ENCODE results near the gene SV2C.

The SV2C gene

DNA sequence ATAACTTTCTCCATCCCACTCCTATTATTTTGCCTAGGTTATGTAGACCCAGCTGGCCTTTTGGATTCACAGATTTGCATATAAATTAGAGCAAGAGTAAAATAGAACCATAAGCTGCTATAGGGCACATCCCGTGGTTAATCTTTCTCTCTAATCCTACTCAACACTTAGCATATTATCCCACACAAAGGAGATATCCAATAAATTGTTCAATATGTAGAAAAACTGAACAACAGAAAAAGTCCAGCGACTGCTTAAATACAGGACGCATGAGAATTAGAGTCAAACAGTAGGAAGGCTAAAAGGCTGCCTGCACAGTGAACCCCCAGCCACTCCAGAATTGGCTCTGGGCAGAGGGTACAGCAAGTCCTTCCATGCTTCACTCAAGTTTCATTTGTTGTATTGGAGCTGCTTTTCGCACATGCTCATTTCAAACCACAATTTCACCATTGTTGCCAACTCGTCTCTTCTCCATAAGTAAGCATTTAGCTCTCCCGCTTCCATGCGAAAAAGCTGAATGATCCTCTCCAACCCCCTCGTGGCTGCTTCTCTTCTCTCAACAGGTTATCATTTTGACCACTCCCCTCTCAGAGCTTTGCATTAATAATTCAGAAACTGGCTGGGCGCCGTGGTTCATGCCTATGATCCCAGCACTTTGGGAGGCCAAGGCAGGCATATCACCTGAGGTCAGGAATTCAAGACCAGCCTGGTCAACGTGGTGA, 305.8 kb downstream of the SV2C start:
- DNase-seq = no peak

GRCh38 chr5:76389513-76390154, 306.5 kb downstream of the SV2C start:
- DNase-seq = no peak

GRCh38 chr5:76391014-76391413, 307.8 kb downstream of the SV2C start:
- DNase-seq = no peak

GRCh38 chr5:76393035-76393680, 310.0 kb downstream of the SV2C start:
- peak; percentile 20 for DNase-seq

GRCh38 chr5:76397200-76397599, 314.0 kb downstream of the SV2C start:
- no peak for DNase-seq

- no peak for DNase-seq
Observed at GRCh38 chr5:76399268-76399667, 316.1 kb downstream of the SV2C start.

GRCh38 chr5:76400466-76400865, 317.3 kb downstream of the SV2C start:
- DNase-seq = no peak

- peak; percentile 58 for DNase-seq
Observed at GRCh38 chr5:76401801-76402250, 318.6 kb downstream of the SV2C start.

DNA sequence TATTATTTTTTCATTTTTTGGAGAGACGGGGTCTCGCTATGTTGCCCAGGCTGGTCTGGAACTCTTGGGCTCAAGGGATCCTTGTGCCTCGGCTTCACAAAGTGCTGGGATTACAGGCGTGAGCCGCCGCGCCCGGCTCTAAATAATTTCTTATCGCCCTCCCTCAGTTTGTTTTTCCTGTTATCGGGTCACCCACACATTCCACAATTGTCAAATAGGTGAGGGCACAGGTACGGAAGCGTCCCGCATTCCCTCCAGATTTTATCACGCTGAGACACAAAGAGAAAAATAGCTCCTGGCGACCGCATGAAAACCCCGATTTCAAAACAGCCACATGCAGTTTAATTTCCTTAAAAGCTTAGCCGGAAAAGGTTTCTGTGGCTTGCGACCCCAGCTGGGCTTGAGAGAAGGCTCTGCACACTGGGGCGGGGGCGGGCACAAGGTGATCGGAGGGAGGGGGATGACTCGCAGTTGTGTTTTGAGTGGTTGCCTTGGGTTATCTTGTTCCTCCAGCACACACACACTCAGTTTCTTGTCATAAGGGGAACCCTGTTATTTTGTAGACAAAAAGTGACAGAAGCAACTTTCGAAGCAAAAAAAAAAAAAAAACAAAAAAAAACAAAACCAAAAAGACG, 319.2 kb downstream of the SV2C start:
- DNase-seq = peak; percentile 83

- DNase-seq = peak; percentile 80
Observed at GRCh38 chr5:76402886-76403765, 319.9 kb downstream of the SV2C start, which contains the start of gene IQGAP2. Gene IQGAP2 (plus strand): TSS chr5:76403285. CDS start chr5:76403546, 261 bp downstream.
